ENCODE measurements around the gene ICAM4. TPM values are rescaled to one million over a fixed set of nuclear protein-coding genes. Genes with fewer than 3 reads are reported as not detected.
A peak's percentile ranks its signal among the peaks of the same experiment; 100 is the strongest.

The ICAM4 gene
- total RNA-seq, 3 donors from 2014 or later, result 0.24 to 0.32 TPM; not detected in 1

DNA sequence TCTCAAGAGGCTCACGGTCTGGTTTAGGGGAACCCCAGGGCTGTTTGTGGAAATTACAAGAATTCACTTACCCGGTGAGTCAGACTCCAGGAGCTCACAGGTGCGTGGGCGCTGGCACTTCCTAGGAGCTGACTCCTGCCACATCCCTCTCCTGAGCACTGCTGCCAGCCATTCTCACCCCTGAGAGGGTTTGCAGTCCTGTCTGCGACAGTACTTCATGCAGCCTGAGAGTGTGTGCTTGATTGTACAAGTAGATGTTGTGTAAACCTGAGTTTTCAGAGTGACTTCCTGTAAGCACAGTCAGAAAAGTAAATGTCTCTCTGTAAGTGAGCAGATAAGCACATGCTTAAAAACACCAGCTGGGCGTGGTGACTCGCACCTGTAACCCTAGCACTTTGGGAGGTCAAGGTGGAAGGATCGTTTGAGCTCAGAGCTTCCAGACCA, 26.6 kb upstream of the ICAM4 start:
- TF ChIP-seq, protein P1, sequence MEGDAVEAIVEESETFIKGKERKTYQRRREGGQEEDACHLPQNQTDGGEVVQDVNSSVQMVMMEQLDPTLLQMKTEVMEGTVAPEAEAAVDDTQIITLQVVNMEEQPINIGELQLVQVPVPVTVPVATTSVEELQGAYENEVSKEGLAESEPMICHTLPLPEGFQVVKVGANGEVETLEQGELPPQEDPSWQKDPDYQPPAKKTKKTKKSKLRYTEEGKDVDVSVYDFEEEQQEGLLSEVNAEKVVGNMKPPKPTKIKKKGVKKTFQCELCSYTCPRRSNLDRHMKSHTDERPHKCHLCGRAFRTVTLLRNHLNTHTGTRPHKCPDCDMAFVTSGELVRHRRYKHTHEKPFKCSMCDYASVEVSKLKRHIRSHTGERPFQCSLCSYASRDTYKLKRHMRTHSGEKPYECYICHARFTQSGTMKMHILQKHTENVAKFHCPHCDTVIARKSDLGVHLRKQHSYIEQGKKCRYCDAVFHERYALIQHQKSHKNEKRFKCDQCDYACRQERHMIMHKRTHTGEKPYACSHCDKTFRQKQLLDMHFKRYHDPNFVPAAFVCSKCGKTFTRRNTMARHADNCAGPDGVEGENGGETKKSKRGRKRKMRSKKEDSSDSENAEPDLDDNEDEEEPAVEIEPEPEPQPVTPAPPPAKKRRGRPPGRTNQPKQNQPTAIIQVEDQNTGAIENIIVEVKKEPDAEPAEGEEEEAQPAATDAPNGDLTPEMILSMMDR (IDR thresholded peaks at IDR 0.05), result no peak
- ATAC-seq, result peak; percentile 59
- no peaks in the 10 kb centered on the region for H3K9me3 ChIP-seq
- H3K36me3 ChIP-seq (ENCODE audit: low read depth), result no peaks in the 10 kb centered on the region
- DNase-seq, result no peak
- no peak overlapping the region for H3K4me3 ChIP-seq
- intact Hi-C loops (cut with DNase I, micrococcal nuclease), result no loop called here
- peaks cover 8% of the 10 kb centered on the region for H3K4me1 ChIP-seq (ENCODE audit: low read depth)

DNA sequence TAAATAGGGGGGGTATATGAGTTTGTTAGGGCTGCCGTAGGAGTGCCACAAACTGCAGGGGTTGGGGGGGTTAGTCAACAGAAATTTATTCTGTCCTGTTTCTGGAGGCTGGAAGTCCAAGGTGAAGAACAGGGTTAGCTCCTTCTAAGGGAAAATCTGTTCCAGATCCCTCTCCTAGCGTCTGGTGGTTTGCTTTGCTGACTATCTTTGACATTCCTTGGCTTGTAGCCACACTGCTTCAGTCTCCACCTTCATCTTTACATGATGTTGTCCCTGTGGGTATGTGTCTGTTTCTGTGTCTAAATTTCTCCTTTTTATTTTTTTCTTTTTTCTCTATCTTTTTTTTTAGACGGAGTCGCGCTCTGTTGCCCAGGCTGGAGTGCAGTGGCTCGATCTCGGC, 24.0 kb upstream of the ICAM4 start:
- Histone ChIP-seq H3K4me3 (no peak overlapping the region), H3K36me3 (ENCODE audit: low read depth) (no peaks in the 10 kb centered on the region), H3K9me3 (no peaks in the 10 kb centered on the region), H3K4me1 (ENCODE audit: low read depth) (peaks cover 8% of the 10 kb centered on the region)
- no peak for ATAC-seq
- TF ChIP-seq, protein P1 (IDR thresholded peaks at IDR 0.05), result no peak
- DNase-seq, result no peak
- intact Hi-C loops (cut with DNase I, micrococcal nuclease), result no loop called here

DNA sequence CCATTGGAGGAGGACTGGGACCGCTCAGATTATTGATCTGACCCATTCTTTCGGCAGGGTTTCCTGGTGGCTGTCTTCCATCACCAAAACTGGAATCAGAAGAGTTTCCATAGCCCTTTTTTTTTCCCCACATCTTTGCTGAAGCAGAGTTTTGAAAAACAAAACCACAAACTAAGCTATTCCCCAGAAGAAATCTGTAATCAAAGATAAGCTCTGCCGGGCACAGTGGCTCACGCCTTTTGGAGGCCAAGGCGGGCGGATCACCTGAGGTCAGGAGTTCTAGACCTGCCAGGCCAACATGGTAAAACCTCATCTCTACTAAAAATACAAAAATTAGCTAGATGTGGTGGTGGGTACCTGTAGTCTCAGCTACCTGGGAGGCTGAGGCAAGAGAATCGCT, 20.0 kb upstream of the ICAM4 start:
- no peak for ATAC-seq
- Histone ChIP-seq H3K36me3 (ENCODE audit: low read depth) (no peaks in the 10 kb centered on the region), H3K4me1 (ENCODE audit: low read depth) (peaks cover 15% of the 10 kb centered on the region), H3K4me3 (no peak overlapping the region), H3K9me3 (no peaks in the 10 kb centered on the region)
- intact Hi-C loops (cut with DNase I, micrococcal nuclease), result no loop called here
- TF ChIP-seq, protein P1 (IDR thresholded peaks at IDR 0.05), result no peak
- DNase-seq, result no peak

DNA sequence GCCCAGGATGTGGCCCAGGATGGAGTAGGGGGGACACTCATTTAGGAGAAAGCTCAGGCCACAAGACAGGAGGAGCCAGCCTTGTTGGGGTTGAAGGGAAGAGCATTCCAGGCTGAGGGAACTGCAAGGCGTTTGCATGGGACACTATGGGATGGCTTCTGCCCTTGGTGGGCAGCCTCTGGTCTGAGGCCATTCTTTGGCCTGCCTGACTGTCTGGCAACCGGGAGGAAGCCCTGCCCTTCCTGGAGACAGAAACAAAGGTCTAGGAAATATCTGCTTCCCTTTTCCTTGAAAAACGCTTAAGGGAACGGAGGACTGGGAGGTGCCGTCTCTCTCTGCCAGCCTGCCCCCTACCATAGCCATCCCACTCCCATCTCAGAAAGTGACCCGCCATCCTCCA, 18.7 kb upstream of the ICAM4 start:
- H3K4me1 ChIP-seq (ENCODE audit: low read depth), result peaks cover 15% of the 10 kb centered on the region
- intact Hi-C loops (cut with DNase I, micrococcal nuclease), result loop anchor here (2.0 kb wide), 1 partner anchor 121 kb away; no protein-coding TSS in a partner anchor
- no peaks in the 10 kb centered on the region for H3K36me3 ChIP-seq (ENCODE audit: low read depth)
- TF ChIP-seq, protein P1 (IDR thresholded peaks at IDR 0.05), result no peak
- H3K4me3 ChIP-seq, result no peak overlapping the region
- no peak for DNase-seq
- H3K9me3 ChIP-seq, result no peaks in the 10 kb centered on the region
- ATAC-seq, result no peak

DNA sequence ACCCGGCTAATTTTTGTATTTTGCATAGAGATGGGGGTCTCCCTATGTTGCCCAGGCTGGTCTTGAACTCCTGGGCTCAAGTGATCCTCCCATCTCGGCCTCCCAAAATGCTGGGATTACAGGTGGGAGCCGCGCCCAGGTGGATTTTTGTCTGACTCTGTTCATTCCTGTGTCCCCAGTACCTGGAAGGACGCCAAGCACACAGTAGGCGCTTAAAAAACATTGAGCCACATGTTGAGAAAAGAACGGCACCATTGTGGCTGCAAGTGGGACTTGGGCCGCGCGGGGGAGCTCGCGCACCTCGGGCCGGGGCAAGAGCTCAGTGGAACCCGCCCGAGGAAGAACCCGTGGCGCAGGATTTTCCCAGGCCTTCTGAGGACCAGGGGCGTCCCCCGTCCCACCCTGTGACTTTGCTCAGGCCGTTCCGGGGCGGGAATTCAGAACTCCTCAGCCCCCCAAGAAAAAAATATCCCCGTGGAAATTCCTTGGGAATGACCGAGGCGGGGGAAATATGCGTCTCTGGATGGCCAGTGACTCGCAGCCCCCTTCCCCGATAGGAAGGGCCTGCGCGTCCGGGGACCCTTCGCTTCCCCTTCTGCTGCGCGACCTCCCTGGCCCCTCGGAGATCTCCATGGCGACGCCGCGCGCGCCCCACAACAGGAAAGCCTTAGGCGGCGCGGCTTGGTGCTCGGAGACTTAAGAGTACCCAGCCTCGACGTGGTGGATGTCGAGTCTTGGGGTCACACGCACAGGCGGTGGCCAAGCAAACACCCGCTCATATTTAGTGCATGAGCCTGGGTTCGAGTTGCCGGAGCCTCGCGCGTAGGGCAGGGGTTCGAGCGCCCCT, 17.2 kb upstream of the ICAM4 start:
- peak; percentile 91 to 94 (median 92) for DNase-seq
- intact Hi-C loops (cut with DNase I, micrococcal nuclease), result loop anchor here (2.0 kb wide), 1 partner anchor 119 kb away; no protein-coding TSS in a partner anchor
- Histone ChIP-seq H3K9me3 (no peaks in the 10 kb centered on the region), H3K36me3 (ENCODE audit: low read depth) (no peaks in the 10 kb centered on the region), H3K4me3 (no peak overlapping the region), H3K4me1 (ENCODE audit: low read depth) (peaks cover 15% of the 10 kb centered on the region)
- TF ChIP-seq, protein P1 (IDR thresholded peaks at IDR 0.05), result peak; percentile 83
- peak; percentile 83 for ATAC-seq
